Measurements from ENCODE around the gene CACNG4.

CACNG4 gene

DNA sequence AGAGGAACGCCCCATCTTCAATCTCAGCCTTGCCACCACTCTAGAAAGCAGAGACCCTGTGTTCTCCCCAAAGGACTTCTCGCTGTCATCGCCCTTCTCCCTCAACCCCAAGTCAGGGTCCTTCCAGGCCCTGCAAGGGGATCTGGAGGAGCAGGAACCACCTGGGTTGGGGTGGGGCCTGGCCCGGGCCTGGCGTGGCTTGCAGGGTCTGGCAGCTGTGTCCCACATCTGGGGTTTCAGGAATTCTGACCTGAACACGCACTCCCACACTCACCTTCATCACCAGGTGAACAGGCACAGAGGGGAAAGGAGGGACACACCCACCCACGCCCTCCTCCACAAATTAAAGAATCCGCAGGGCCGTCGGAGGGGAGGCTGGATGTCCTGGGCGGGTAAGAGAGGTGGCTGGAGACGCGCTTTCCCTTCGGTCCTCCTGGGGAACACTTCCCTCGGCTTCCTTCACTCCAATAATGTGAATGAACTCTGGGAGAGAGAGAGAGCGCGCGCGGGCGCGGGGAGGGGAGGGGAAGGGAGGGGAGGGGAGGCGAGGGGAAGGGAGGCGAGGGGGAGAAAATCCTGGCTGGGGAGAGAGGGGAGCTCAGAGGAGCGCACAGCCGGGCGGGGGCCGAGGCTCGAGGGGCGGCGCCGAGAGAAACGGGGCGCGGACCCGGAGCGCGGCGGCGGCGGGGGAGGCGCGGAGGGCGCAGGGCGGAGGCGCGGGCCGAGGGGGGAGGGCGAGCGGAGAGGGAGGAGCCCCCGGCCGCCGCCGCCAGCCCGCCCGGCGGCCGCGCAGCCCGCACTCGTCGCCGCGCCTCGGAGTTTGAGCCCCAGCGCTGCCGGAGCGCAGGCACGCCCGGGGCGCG is at the start of gene CACNG4:
Gene CACNG4, plus strand, starts transcription at position 799 of the 863 bp plus-strand sequence. CDS start 205 bp downstream, outside the sequence.
- Mint-ChIP-seq H3K36me3 (no peaks in the 10 kb centered on the region), H3K4me3 (peak within 1 kb of the TSS; percentile 68), H3K9me3 (peaks cover 4% of the 10 kb centered on the region), H3K4me1 (peaks cover 6% of the 10 kb centered on the region), H3K27ac (no peak within 1 kb of the TSS), H3K27me3 (peaks cover 79% of the 10 kb centered on the region)
- no peak for ATAC-seq

DNA sequence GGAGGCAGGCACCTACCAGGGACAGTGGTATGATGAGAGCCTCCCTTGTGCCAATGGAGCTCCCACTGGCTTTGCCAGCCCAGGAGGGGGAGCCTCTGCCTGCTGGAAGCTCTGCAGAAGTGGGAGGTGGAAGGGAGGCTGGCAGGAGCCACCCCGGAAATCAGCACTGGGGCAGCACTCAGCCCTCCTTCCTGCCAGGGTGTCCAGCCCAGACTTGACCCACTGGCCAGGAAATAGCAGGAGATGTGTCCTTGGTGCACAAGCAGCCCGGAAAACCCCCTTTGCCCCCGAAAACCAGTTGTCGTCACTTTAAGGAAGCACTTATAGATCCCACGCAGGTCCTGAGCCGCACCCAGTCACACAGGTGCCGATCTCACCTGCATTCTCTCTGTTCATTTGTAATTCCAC is 49.3 kb upstream of the CACNG4 start:
- H3K4me3 Mint-ChIP-seq: no peak overlapping the region
- no peaks in the 10 kb centered on the region for H3K36me3 Mint-ChIP-seq
- H3K27me3 Mint-ChIP-seq: peaks cover 44% of the 10 kb centered on the region
- no peak for ATAC-seq
- H3K4me1 Mint-ChIP-seq: no peaks in the 10 kb centered on the region
- peaks cover 12% of the 10 kb centered on the region for H3K9me3 Mint-ChIP-seq
- H3K27ac Mint-ChIP-seq: no peak overlapping the region

DNA sequence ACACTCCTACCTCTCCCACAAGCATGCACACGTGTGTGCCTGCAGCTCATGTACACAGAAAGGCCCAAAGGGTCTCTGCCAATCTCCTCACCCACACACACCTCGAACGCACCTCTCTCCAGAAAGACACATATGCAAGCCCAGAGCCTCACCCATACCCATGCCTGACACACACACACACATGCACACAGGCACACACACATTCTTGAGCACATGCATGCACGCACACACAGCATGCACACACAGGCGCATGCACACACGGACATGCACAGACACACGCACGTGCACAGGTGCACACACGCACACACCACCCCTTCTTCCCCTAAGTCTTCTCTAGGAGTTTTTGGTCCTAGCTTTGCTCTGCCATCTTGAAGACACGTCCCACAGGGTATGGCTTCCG is 48.7 kb upstream of the CACNG4 start:
- Mint-ChIP-seq H3K4me3 (no peak overlapping the region), H3K27me3 (peaks cover 44% of the 10 kb centered on the region), H3K9me3 (peaks cover 12% of the 10 kb centered on the region), H3K36me3 (no peaks in the 10 kb centered on the region), H3K4me1 (no peaks in the 10 kb centered on the region), H3K27ac (no peak overlapping the region)
- ATAC-seq: no peak

DNA sequence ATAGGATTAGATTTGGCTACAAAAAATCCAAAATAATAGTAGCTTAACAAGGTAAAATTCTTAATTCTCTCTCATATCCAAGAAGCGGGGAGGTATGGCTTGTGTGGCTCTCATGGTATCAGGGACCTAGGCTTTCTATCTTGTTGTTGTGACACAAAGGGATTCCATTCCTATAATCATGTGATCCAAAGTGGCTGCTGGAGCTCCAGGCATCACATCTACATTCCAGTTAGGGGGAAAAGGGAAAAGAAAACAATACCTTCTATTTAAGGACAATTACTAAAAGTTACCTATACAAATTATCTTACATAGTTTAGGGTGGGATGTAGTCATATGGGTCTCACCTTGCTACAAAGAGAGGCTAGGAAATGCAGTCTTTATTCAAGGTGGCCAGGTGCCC is 47.6 kb upstream of the CACNG4 start:
- H3K9me3 Mint-ChIP-seq: peaks cover 16% of the 10 kb centered on the region
- H3K27ac Mint-ChIP-seq: no peak overlapping the region
- H3K4me3 Mint-ChIP-seq: no peak overlapping the region
- no peaks in the 10 kb centered on the region for H3K36me3 Mint-ChIP-seq
- no peaks in the 10 kb centered on the region for H3K4me1 Mint-ChIP-seq
- peaks cover 44% of the 10 kb centered on the region for H3K27me3 Mint-ChIP-seq
- ATAC-seq: no peak

DNA sequence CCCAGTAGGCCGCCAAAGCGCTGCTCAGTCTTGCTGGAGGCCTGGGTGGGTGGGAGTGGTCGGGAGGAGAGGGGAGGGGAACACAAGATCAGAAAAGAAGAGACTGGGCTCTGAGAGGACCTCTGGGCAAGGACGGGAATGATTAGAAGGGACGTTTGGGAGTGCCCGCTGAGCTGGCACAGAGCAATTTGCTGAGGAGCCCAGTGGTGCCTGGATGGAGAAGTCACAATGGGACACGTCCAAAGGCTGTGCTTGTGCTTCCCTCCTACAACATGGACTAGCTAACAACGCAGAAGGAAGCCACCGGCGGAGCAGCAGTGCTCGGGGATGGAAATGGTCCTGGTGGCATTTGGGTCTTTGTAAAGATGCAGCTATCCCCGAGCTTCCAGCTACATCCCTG is 45.6 kb upstream of the CACNG4 start:
- H3K27me3 Mint-ChIP-seq: peaks cover 27% of the 10 kb centered on the region
- peaks cover 18% of the 10 kb centered on the region for H3K9me3 Mint-ChIP-seq
- H3K4me1 Mint-ChIP-seq: no peaks in the 10 kb centered on the region
- no peak overlapping the region for H3K27ac Mint-ChIP-seq
- H3K36me3 Mint-ChIP-seq: no peaks in the 10 kb centered on the region
- no peak overlapping the region for H3K4me3 Mint-ChIP-seq
- no peak for ATAC-seq

DNA sequence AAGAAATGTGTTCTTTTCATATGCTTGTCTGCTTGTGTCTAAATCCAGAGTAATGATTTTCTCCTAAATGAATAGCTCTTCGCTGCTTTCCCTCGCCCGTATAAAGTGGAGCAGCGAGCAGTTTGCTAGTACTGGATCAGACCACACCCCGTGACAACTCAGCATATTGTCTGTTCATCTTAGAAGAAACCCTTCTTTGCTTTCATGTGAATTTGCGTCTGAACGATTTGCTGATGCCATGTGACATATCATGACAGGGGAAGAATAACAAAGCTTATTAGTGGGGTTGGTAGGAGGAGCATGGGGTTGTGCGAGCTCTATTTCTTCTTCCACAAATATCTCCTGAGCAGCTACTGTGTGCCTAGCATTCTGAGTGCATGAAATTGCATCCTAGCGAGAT is 44.1 kb upstream of the CACNG4 start:
- H3K27ac Mint-ChIP-seq: no peak overlapping the region
- peaks cover 18% of the 10 kb centered on the region for H3K9me3 Mint-ChIP-seq
- H3K36me3 Mint-ChIP-seq: no peaks in the 10 kb centered on the region
- H3K4me3 Mint-ChIP-seq: no peak overlapping the region
- no peaks in the 10 kb centered on the region for H3K4me1 Mint-ChIP-seq
- H3K27me3 Mint-ChIP-seq: peaks cover 13% of the 10 kb centered on the region
- ATAC-seq: no peak

DNA sequence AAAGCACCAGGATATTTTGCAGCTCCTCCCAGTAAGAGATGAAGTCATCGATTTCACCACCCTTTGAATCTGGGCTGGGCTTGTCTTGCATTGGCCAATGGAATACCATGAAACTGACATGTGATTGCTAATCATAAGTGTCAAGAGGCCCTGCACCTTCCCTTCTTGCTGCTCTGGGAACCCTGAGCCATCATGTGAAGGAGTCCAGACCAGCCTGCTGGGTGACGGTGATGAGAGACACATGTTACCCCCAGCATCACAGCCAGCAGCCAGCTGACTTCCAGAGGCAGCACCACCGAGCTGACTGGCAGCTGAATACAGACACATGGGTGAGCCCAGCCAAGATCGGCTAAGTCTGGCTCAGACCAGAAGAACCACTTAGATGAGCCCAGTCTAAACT is 43.6 kb upstream of the CACNG4 start:
- Mint-ChIP-seq H3K4me1 (no peaks in the 10 kb centered on the region), H3K9me3 (peaks cover 14% of the 10 kb centered on the region), H3K36me3 (no peaks in the 10 kb centered on the region), H3K4me3 (no peak overlapping the region), H3K27me3 (peaks cover 8% of the 10 kb centered on the region), H3K27ac (no peak overlapping the region)
- no peak for ATAC-seq

DNA sequence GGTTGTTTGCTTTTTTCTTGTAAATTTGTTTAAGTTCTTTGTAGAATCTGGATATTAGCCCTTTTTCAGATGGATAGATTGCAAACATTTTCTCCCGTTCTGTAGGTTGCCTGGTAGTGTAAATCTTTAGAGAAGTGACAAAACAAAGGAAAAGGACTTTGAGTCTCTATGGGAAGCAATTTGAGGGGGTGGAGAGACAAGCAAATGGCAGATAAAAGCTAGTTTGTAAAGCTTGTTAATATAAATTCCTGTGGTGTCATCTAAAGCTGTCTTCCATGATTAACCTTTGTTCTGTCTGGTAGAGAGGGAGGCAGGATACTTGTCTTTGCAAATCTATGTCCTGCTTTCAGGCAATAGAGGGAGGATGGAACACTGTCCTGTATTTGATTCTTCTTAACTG is 40.6 kb upstream of the CACNG4 start:
- H3K27me3 Mint-ChIP-seq: peaks cover 10% of the 10 kb centered on the region
- ATAC-seq: no peak
- no peaks in the 10 kb centered on the region for H3K4me1 Mint-ChIP-seq
- peaks cover 7% of the 10 kb centered on the region for H3K9me3 Mint-ChIP-seq
- H3K36me3 Mint-ChIP-seq: no peaks in the 10 kb centered on the region
- H3K27ac Mint-ChIP-seq: no peak overlapping the region
- no peak overlapping the region for H3K4me3 Mint-ChIP-seq

DNA sequence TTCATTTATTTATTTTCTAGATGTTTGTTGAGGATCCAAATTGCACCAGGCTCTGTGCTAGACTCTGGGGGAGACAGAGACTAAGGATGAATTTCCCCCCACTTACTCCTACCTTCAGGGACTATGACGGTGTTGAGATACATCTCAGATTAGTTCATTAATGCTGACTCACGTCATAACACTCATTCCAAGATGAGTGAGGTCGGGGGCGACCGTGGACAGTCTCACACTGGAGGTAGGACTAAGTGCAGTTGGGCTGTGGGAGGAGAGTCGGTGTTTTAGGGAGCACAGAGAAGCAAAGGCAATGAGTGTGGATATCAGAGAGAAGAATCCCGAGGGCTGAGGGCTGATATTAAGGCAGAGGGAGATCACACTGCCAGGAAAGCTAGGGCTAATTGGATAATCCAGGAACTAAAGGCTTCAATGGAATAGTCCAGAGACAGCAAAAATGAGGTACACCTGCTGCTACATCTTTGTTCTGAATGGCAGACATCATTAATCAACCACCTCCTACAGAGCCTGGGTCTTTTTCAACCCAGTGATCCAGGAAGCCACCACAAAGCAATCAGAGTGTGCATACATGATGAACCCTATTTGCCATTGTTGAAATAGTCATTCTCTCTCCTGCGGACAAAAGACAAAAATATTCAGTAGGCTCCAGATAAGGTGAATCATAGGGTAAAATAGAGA is 38.6 kb upstream of the CACNG4 start:
- H3K4me1 Mint-ChIP-seq: no peaks in the 10 kb centered on the region
- peaks cover 10% of the 10 kb centered on the region for H3K27me3 Mint-ChIP-seq
- no peak for ATAC-seq

DNA sequence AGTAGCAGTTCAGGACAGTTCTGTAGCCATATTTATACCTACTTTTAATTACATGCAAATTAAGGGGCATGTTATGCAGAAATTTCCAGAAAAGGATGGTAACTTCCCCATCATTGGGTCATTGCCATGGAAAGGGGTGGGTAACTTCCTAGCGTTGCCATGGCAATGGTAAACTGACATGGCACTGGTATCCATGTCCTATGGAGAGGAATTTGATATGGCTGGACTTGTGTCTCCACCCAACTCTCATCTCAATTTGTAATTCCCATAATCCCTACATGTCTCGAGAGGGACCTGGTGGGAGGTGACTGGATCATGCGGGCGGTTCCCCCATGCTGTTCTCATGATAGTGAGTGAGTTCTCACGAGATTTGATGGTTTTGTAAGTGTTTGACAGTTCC is 35.6 kb upstream of the CACNG4 start:
- Mint-ChIP-seq H3K36me3 (no peaks in the 10 kb centered on the region), H3K9me3 (no peaks in the 10 kb centered on the region), H3K27ac (no peak overlapping the region), H3K27me3 (peaks cover 10% of the 10 kb centered on the region), H3K4me3 (no peak overlapping the region), H3K4me1 (no peaks in the 10 kb centered on the region)
- no peak for ATAC-seq

More for the DNA sequence above, 38.6 kb upstream of the CACNG4 start:
- Mint-ChIP-seq H3K9me3 (peaks cover 7% of the 10 kb centered on the region), H3K4me3 (no peak overlapping the region), H3K27ac (no peak overlapping the region), H3K36me3 (no peaks in the 10 kb centered on the region)

DNA sequence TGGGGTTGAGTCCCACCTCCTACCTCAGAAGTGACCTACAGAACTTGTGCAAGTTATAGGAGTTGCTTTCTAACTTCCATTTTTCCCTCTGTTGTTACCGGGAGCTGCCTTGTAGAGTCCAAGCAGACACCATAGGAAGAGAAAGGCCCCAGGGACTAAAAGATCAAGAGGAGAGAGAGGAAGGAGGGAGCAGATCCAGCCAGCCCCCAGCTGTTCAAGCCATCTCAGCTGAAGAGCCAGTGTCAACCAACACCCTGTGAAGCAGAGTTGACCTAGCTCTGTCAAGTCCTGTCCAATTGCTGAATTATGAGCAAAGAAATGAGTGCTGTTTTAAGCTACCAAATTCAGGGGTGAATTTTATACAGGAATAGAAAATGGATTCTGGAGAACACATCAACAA is 34.9 kb upstream of the CACNG4 start:
- Mint-ChIP-seq H3K9me3 (peaks cover under 1% of the 10 kb centered on the region), H3K27ac (no peak overlapping the region), H3K4me3 (no peak overlapping the region), H3K36me3 (no peaks in the 10 kb centered on the region), H3K27me3 (peaks cover 10% of the 10 kb centered on the region), H3K4me1 (no peaks in the 10 kb centered on the region)
- no peak for ATAC-seq

DNA sequence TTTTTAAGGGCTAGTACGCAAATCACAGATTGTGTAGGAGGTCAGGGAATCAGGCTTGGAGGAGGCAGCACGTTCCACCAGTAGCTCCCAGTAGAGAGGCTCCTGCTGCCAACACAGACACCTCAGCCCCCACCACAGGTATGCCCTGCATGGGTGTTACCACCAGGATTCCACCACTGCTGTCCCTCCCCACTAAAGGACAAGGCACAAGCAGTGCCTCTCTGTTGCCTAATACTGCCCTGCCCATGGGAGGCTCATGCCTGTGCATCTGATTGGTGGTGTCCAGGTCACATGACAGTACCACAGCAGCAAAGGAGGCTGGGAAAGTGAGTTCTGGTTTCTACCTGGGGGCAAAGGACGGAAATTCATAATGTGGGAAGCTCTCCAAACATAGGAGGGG is 33.6 kb upstream of the CACNG4 start:
- peak; percentile 12 for ATAC-seq
- no peaks in the 10 kb centered on the region for H3K4me1 Mint-ChIP-seq
- H3K4me3 Mint-ChIP-seq: no peak overlapping the region
- H3K36me3 Mint-ChIP-seq: no peaks in the 10 kb centered on the region
- H3K27me3 Mint-ChIP-seq: peaks cover 10% of the 10 kb centered on the region
- peaks cover 3% of the 10 kb centered on the region for H3K9me3 Mint-ChIP-seq
- H3K27ac Mint-ChIP-seq: no peak overlapping the region

DNA sequence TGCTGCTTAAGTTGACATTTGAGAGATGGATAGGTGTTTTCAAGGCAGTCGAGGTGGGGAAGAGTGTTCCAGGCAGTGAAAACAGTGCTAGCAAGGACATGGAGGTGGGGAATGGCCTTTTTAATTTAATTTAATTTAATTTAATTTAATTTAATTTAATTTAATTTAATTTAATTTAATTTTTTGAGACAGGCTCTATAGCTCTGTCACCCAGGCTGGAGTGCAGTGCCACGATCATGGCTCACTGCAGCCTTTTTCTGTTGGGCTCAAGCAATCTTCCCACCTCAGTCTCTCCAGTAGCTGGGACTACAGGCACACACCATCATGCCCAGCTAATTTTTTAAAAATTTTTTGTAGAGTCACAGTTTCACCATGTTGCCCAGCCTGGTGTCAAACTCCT is 32.2 kb upstream of the CACNG4 start:
- ATAC-seq: no peak
- Mint-ChIP-seq H3K4me1 (no peaks in the 10 kb centered on the region), H3K4me3 (no peak overlapping the region), H3K36me3 (no peaks in the 10 kb centered on the region), H3K27me3 (peaks cover 6% of the 10 kb centered on the region), H3K27ac (no peak overlapping the region), H3K9me3 (peaks cover 6% of the 10 kb centered on the region)

DNA sequence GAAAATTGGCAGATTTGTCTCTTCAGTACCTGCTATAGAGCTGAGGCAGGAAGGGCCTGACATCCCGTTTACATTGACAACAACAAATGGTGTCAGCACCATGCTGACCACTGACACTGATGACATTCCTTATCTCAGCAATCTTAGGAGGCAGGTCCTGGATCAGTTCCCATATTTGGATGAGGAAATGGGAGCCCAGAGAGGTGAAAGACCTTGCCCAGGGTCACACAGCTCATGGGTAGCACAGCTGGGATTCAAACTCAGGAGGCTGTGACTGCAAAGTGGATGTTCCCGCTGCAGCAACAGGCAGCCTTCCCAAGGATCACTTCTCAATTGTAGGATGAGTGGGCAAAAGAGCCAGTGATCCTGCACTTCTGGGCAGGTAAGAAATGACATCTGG is 30.5 kb upstream of the CACNG4 start:
- peaks cover 17% of the 10 kb centered on the region for H3K9me3 Mint-ChIP-seq
- H3K4me1 Mint-ChIP-seq: no peaks in the 10 kb centered on the region
- peaks cover 14% of the 10 kb centered on the region for H3K27me3 Mint-ChIP-seq
- no peak overlapping the region for H3K27ac Mint-ChIP-seq
- no peak overlapping the region for H3K4me3 Mint-ChIP-seq
- H3K36me3 Mint-ChIP-seq: no peaks in the 10 kb centered on the region
- ATAC-seq: no peak

DNA sequence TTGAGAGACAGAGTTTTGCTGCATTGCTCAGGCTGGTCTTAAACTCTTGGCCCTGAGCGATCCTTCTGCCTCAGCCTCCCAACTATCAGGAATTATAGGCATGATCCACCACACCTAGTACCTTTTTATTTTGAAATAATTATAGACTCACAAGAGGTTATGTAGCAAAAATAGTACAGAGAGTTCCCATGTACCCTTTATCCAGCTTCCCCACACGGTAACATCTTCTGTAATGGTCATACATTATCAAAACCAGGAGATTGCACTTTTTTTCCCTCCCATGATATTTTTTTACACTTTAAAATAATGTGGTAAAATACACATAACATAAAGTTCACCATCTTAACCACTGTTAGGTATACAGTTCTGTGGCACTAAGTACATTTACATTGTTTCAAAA is 28.8 kb upstream of the CACNG4 start:
- no peak for ATAC-seq
- Mint-ChIP-seq H3K4me1 (no peaks in the 10 kb centered on the region), H3K9me3 (peaks cover 17% of the 10 kb centered on the region), H3K36me3 (no peaks in the 10 kb centered on the region), H3K27ac (no peak overlapping the region), H3K4me3 (no peak overlapping the region), H3K27me3 (peaks cover 26% of the 10 kb centered on the region)

DNA sequence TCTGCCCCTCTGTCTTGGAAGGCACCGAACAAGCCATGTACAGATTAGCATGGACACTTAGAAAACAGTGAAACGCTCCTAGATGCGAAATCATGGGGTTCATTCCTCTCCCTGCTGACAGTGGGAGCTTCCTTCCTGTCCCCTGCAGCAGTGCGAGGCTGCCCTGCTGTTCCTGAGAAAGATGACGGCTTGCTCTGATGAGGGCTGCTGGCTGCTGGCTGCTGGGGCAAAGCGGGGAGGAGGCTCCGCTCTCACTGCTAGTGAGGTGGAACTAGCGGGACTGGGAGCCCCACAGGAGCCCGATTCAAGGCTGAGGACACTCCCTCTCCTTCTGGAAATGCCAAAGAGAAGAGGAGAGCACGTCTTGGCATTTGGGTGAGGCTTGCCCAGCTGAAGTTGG is 25.9 kb upstream of the CACNG4 start:
- no peak for ATAC-seq
- H3K4me3 Mint-ChIP-seq: no peak overlapping the region
- peaks cover 45% of the 10 kb centered on the region for H3K27me3 Mint-ChIP-seq
- peaks cover 20% of the 10 kb centered on the region for H3K9me3 Mint-ChIP-seq
- no peaks in the 10 kb centered on the region for H3K36me3 Mint-ChIP-seq
- H3K27ac Mint-ChIP-seq: no peak overlapping the region
- no peaks in the 10 kb centered on the region for H3K4me1 Mint-ChIP-seq
